HG03175 (cell line): ENCODE results near the gene NFATC3.
"Not testable (repeated sequence)": the region's sequence is repeated elsewhere in the genome, so short reads cannot be mapped to it uniquely, and the experiment has no call there.

Experiments
- ATAC-seq: cut with Tn5 transposase; IDR thresholded peaks from one replicate; pipeline ENCODE4 v1.9.1; 2021; ENCODE audit warnings: mild to moderate bottlenecking, moderate library complexity; ENCODE audit not compliant: unreplicated experiment

Gene NFATC3

DNA sequence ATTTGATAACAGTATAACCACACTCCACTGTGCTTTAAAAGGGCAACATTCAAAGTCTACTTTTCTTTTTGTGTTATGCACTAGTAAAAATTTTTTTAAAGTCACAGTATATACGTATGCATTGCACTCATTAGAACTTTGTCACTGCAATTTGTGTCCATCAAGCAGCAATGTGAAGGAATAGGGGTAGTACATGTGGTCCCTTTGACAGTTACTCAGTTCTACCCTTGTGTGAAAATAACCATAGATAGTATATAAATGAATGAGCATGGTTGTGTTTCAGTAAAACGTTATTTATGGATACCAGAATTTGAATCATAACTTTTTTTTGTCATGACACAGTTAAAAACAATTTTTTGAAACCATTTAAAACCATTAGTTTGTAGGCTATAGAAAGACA is 30.7 kb downstream of the NFATC3 start:
- no peak for ATAC-seq

DNA sequence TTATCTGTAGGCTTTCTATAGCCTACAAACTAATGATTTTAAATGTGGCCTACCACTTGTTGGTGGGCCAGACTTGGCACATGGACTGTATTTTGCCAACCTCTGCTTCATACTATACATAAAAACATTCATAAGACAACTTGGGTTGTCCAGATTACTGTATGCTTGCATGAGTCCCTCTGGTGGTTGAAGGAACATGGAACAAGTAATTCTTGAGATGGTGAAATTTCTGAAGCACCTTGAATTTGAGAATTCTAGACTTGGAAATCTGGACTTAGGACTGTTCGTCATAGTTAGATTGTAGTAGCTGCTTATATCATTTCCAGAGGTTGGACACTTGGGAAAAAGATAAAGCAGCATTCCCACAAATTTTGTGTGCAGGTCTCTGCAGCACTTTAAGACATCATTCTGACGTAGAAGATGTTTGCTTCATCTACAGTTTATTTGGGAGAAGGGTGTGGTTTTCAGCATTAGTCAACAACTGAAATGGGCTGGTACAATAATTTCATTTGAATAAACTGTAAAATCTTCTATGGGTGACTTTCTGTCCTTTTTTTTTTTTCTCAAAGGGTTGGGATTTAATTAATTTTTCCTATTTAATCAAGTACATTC is 31.2 kb downstream of the NFATC3 start:
- ATAC-seq, result no peak

DNA sequence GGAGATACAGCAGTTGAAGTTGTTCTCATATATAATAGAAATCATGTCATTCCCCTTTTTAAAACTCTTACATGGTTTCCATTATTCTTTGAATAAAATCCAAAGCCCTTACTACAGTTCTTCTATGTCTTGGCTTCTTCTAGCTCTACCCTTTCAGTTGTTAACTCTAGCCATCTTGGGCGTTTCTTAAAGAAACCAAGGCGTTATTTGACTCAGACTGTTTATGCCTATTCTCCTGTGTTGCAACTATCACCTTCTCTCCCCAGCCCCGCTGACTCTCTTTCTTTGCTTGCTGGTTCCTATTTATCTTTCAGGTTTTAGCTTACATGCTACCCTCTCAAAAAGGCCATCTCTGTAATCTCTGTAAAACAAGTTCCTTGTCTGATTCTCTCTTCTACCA is 32.7 kb downstream of the NFATC3 start:
- ATAC-seq, result no peak

DNA sequence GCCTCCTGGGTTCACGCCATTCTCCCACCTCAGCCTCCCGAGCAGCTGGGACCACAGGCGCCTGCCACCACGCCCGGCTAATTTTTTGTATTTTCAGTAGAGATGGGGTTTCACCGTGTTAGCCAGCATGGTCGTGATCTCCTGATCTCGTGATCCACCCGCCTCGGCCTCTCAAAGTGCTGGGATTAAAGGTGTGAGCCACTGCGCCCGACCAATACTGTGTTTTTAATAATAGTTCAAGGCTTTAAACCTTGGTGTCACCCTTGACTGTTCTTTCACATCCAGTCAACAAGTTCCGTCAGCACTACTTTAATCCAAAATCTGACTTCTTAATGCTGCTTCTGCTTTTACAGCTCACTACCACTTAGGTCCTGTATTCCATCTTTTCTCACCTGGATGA is 33.8 kb downstream of the NFATC3 start:
- peak; percentile 55 for ATAC-seq

DNA sequence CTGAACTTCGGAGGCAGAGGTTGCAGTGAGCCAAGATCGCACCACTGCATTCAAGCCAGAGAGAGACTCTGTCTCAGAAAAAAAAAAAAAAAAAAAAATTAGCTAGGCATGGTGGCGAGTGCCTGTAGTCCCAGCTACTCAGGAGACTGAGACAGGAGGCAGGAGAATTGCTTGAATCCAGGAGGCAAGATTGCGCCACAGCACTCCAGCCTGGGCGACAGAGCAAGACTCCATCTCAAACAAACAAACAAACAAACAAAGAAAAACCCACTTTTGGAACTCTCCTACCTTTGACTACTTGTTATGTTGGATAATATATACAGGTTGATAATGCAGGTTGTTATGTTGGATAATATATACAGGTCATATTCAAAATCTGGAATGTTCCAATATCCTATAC is 35.3 kb downstream of the NFATC3 start:
- ATAC-seq, result not testable (repeated sequence)

DNA sequence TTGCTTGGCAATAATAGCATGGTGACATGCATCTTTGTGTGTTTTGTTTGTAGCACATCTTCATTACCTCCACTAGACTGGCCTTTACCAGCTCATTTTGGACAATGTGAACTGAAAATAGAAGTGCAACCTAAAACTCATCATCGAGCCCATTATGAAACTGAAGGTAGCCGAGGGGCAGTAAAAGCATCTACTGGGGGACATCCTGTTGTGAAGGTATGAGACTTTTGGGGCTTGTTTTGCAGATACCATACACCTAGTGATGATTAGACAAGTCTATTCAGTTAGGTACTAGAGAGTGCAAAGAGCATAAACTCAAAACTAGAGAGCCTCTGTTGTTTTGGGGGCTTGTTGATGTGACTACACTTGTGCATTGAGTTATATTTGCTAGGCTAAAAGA is 41.2 kb downstream of the NFATC3 start:
- ATAC-seq, result no peak

DNA sequence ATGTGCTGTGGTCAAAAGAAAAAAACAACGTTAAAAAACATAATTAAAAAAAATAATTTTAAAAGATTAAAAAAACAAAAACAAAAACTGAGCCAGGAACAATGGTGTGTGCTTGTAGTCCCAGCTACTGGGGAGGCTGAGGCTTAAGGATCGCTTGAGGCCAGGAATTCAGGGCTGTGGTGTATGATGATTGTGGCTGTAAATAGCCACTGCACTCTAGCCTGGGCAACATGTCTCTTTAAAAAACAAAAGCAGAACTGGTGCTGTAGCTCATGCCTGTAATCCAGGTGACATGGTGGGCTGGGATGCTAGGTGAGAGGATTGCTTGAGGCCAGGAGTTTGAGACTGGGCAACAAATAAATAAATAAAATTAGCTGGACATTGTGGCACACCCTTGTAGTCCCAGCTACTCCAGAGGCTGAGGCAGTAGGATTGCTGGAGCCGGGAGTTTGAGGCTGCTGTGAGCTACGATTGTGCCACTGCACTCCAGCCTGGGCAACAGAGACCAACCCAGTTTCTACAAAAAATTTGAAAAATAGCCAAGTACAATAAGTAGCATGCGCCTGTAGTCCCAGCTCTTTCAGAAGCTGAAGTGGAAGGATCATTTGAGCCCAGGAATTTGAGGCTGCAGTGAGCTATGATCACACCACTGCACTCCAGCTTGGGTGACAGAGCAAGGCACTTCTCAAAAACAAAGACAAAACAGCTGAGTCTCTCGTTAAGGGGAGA is 43.6 kb downstream of the NFATC3 start:
- no peak for ATAC-seq

DNA sequence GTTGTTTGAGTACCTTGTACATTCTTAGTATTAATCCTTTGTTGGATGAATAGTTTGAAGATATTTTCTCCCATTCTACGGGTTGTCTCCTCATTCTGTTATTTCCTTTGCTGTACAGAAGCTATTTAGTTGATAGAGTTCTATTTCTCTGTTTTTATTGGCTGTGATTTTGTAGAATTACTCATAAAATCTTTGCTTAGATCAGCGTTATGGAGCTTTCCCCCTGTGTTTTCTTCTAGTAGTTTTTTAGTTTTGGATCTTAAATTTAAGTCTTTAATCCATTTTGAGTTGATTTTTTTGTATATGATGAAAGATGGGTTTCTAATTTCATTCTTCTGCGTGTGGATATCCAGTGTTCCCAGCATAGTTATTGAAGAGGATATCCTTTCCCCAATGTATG is 45.4 kb downstream of the NFATC3 start:
- no peak for ATAC-seq

DNA sequence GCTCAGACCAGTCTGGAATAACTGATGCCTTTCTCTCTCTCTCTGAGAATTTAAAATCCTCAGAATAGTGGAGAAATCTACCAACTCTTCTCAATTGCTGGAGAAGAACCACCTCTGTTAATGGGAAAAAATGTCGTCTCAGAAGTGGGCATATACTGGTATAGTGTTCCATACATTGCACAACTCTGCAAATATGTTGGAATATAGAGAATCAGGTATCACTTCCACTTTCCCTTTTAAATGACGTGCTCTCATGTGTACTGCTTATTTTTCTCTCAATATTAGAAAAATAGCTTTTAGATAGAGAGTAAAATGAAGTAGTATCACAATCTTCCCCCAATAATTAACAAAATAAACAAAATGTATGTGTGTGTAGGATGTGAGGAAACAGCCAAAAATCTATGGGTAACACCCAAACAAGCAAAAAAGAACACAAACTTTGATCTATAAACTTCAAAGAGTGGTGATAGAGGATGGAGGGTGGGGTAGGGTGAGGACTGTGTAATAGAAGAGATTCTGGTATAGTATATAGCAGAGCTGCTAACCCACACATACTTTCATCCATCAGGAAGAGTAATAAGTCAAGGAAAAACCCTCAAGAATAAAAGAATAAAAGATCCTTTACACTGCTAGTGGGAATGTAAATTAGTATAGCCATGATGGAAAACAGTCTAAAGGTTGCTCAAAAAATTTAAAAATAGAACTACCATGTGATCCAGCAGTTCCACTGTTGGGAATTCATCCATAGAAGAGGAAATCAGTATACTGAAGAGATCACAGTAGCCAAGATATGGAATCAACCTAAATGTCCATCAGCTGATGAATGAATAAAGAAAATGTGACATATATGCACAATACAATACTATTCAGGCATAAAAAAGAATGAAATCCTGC is 46.9 kb downstream of the NFATC3 start:
- no peak for ATAC-seq

DNA sequence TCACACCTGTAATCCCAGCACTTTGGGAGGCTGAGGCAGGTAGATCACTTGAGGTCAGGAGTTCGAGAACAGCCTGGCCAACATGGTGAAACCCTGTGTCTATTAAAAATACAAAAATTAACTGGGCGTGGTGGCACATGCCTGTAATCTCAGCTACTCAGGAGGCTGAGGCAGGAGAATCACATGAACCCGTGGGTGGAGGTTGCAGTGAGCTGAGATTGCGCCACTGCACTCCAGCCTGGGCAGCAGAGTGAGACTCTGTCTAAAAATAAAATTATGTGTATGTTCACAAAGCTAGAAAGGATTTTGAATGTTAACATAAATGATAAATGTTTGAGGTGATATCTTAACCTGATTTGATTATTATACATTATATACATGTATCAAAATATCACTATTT is 47.8 kb downstream of the NFATC3 start:
- not testable (repeated sequence) for ATAC-seq

DNA sequence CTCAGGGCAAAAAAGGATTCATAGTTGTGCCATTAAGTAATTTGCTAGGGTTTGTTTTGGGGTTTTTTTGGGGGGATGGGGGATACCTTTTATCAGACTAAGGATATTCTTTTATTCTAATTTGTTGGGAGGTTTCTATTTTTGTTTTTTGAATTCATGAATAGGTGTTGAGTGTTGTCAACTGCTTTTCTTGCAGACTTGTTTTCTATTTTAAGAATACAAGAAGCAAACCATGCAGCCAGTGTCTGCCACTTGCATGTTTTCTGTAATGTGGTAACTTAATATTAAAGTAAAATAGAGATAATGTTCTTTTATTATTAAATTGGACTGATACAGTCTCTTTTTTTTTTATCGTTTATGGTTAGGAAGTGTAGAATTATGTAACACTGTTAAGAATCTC is 49.5 kb downstream of the NFATC3 start:
- ATAC-seq, result no peak

DNA sequence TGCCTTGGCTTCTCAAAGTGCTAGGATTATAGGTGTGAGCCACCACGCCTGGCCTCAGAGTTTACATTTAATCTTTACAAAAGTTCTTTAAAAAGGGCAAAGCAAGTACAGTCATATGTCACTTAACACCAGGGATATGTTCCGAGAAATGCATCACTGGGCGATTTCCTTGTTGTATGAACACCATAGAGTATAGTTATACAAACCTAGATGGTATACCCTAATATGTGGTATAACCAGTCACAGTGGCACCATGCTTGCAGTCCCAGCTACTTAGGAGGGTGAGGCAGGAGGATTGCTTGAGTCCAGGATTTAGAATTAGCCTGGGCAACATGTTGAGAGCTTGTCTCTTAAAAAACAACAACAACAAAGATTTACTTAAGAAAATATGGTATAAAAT is 51.3 kb downstream of the NFATC3 start:
- no peak for ATAC-seq

DNA sequence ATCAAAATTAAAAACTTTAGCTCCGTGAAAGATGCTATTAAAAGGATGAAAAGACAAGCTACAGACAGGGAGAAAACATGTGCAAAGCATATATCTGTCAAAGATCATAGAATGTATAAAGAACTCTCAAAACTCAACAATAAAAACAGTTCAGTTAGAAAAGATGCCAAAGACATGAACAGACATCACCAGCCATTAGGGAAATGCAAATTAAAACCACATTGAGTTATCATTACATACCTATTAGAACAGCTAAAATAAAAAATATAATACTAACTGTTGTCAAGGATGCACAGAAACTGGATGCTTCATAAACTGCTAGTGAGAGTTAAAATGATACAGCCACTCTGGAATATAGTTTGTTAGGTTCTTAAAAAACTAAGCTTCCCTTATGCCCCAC is 58.8 kb downstream of the NFATC3 start:
- no peak for ATAC-seq

DNA sequence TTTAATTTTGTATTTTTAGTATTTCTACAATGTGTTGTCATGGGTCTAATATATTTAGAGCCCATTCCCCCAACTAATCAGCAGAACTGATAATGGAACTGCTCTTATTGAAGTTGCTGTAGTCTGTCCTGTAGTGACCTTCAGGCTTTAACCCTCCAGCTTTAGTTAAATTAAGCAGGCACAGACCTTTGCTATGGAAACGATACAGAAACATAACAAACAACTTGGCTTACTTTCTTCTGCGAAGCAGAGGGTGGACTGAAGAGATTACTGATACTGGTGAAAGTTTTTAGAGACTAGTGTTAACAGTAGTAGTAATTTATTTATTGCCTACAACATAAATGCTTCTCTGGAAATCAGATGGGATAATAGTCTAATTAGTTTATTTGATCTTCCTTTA is 61.4 kb downstream of the NFATC3 start:
- ATAC-seq, result no peak

DNA sequence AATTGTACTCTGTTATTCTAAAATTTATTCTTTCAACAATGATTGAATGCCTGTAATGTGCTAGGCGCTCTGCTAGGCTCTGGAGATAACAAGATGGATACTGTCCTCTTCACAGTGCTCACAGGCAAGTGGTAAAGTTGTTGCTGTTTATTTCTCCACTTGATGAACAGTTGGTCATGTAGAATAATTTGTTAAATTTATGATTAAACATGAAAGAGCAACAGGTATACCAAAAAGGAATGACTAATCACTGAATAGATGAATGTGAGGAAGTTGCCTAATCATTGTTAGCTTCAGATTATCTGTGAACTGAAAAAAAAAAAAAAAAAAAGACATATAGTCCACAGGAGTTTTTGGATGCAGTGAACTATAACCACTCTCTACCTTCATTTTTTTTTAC is 62.3 kb downstream of the NFATC3 start:
- ATAC-seq, result no peak

DNA sequence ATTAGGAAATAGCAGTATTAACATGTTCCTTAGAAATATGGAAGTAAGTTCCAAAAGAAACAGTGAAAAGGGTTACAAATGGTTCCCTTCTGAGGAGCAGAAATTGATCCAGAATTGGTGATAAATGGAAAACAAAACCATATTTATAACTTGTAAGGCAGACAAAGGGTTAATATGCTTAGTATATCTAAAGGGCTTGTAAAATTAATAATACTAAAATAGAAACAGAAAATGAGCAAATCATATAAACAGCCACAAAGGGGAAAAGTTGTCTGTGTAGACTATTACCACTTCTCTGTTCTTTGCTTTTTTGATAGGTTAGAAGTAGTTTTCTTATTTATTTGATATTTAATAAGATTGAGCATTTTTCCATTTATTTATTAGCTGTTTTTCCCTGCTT is 64.4 kb downstream of the NFATC3 start:
- no peak for ATAC-seq

DNA sequence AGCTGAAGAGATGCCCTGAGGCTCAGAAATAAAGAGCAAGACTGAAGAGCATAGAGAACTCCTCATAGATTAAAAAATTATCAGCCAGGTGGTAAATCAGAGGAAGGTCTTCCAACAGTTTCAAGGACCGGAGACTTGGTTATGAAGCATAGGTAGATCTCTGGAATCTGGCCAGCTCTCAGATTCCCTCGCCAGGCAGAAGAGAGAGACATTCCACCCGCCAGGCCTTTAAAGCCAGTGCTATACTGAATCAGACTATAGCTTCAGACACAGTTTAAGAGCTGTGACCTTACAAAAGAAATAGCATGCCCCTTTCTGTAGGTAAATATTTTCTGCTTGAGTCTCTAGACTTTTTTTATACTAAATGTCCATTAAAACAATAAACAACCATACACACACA is 70.3 kb downstream of the NFATC3 start:
- ATAC-seq, result no peak

DNA sequence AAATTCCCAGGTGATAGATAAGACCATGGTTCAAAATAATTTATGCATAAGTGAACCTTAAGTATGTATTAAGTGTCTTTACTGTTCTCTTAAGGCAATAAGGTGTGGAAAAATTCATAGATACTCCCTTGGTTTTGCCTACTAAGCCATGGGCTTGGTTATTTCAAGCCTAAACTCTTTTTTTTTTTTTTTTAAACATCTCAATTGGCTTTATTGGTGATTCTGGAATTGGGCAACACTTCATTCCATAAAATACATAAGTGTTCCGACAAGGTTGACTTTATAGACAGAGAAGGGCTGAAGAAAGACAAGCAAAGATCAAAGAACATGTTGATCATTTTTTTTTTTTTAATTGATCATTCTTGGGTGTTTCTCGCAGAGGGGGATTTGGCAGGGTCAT is 77.2 kb downstream of the NFATC3 start:
- ATAC-seq, result no peak

DNA sequence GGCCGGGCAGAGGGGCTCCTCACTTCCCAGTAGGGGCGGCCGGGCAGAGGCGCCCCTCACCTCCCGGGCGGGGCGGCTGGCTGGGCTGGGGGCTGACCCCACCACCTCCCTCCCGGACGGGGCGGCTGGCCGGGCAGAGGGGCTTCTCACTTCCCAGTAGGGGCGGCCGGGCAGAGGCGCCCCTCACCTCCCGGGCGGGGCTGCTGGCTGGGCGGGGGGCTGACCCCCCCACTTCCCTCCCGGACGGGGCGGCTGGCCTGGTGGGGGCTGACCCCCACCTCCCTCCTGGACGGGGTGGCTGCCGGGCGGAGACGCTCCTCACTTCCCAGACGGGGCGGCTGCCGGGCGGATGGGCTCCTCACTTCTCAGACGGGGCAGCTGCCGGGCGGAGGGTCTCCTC is 78.1 kb downstream of the NFATC3 start:
- not testable (repeated sequence) for ATAC-seq

DNA sequence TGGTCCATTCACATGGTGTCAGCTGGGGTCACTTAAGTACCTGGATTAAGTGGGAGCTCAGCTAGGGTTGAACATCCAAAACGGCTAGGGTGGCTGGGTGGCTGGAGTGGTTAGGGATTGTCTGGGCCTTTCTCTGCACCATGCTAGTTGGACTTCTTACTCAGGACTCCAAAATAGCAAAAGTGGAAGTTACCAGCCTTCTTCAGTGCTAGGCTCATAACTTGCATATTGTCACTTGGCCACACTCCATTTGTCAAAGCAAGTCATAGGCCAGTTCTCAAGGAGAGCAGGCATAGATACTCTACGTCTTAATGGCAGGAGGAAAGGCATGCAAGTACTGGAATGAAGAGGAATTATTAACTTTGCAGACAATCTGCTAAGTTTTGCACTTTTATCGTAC is 81.1 kb downstream of the NFATC3 start:
- no peak for ATAC-seq

DNA sequence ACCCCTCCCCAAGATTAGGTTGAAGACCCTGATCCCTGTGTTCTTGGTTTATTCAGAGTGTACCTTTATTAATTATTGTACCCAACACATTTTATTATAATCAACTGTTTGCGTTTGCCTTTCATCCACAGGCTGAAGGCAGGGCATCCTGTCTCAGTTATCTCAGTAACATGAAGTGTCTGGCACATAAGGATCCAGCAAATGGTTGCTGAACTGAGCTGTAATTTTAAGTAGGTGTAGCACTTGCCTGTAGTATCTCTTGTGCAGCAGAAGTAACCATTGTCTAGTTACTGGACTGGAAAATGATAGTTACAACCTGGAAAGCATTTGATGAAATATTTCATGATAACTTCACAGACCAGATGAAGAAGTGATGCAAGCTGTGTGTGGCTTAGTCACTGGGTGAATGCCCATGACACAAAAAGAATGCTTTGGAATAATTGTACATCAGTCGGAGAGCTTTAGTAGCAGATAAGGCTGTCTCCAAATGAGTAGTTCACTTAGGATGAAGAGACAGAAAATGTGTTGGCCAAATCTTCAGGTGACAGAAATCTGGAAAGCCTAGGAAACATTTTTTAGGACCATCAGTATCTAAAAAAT is 94.1 kb downstream of the NFATC3 start:
- ATAC-seq, result no peak

DNA sequence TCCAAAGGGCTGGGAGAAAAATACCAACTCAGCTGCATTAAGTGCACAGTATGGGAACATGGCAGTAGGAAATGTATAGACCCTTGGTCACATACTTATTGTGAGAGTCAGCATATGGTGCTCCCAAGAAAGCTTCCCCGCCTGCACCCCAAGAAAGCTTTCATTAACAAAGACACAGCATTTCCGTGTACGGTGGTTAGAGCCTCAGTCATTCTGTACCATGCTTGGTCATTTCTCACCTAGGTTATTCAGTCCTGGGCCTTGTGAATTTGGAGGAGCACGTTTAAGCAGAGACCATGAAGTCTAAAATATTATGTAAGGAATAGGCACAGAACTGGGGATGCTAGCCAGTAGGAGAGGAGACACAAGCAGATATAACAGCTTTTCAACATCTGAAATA is 94.7 kb downstream of the NFATC3 start:
- ATAC-seq, result no peak
